Stimulated activated CD4-positive, alpha-beta T cell treated with anti-CD3 and anti-CD28 coated beads, Interleukin-1b, Interleukin-23, amount 100 ng/mL, for 24 hours (primary cell): Measurements from ENCODE around the gene SIRT7.

Experiments used
- DNase-seq, 4 experiments: peaks; one replicate each; pipeline ENCODE4 v3.0.0-alpha.2; 2020; ENCODE audit warnings: low read depth in 4 of 4, low spot score in 1 of 4

The SIRT7 gene, protein sequence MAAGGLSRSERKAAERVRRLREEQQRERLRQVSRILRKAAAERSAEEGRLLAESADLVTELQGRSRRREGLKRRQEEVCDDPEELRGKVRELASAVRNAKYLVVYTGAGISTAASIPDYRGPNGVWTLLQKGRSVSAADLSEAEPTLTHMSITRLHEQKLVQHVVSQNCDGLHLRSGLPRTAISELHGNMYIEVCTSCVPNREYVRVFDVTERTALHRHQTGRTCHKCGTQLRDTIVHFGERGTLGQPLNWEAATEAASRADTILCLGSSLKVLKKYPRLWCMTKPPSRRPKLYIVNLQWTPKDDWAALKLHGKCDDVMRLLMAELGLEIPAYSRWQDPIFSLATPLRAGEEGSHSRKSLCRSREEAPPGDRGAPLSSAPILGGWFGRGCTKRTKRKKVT

DNA sequence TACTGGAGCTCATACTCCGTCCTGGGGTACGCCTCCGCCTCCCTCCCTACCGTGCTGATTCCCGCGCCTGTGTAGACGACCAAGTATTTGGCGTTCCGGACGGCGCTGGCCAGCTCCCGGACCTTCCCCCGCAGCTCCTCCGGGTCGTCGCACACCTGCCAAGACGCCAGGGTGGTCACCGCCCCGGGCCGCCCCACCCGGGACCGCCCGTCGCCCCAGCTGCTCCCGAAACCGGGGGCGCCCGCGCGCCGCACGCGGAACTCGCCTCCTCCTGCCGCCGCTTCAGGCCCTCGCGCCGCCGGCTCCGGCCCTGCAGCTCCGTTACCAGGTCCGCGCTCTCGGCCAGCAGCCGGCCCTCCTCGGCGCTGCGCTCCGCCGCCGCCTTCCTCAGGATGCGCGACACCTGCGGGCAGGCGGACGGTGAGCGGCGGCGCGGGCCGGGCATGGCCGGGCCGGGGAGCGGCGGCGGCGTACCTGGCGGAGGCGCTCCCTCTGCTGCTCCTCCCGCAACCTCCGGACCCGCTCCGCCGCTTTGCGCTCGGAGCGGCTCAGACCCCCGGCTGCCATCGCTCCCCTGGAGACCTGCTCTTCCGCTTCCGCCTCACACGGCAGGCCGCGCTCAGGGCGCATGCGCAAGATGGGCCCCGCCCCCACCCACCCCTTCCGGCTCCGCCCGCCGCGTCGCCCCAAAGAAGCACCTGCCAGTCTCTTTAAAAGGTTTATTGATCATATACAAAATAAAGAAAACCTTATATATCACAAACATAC, at the start of gene SIRT7:
Gene SIRT7 (minus strand): TSS at position 612 of the 768 bp plus-strand sequence. CDS start 45 bp downstream, at position 567.
- DNase-seq: peak; percentile 57 to 74 (median 70)

DNA sequence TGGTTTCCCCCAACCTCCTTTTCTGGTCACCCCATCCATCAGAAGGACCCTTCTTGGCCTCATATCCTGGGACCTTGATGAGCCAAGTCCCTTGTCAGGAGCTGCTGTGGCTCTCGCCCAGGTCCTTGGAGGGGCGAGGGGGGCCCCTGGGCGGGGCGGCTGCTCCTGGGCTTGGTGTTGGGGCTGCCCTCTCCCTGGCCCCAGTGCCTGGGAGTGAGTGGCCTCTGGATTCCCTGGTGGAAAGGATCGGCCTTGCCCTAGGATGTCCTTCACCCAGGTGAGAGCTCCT, 49.2 kb upstream of the SIRT7 start:
- no peak for DNase-seq

DNA sequence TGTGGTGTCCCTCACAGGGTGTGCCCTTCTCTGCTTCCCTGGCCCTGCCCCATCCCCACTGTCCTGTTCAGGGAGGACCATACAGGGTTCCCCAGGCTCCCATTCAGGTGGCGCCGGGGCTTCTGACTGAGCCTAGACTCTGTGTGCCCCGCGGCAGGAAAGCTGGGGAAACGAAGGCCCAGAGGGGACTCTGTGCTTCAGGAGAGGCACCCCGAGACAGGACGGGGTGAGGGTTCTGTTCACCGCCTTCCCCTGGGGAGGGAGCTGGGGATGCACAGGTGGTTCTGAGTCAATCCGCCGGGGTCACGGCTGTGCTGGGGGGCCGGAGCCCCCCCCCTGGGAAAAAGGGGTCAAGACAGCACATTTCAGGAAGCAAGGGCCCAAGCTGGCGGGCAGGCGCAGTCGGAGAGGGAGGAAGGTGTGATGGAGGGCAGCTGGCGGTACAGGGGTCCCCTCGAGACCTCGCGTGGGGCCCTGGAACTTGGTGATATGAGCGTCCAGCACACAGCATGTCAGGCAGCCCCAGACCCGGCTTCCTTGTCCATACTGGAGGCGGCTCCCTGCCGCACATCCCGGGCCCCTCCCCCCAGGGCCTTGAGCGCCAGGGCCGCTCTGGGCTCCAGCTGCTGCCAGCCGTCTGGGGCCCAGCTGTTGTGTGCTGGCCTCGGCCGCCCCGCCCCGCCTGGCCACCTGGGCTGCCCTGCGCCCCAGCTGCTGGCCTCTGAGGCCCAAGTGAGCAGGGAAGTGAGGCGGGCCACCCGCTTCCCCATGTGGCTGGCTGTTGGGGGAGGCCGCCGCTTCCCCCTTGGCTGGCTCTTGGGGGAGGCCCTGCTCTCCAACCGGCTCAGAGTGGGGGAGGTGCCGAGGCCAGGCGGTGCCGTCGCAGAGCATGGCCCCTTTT, 48.6 kb upstream of the SIRT7 start:
- no peak for DNase-seq

DNA sequence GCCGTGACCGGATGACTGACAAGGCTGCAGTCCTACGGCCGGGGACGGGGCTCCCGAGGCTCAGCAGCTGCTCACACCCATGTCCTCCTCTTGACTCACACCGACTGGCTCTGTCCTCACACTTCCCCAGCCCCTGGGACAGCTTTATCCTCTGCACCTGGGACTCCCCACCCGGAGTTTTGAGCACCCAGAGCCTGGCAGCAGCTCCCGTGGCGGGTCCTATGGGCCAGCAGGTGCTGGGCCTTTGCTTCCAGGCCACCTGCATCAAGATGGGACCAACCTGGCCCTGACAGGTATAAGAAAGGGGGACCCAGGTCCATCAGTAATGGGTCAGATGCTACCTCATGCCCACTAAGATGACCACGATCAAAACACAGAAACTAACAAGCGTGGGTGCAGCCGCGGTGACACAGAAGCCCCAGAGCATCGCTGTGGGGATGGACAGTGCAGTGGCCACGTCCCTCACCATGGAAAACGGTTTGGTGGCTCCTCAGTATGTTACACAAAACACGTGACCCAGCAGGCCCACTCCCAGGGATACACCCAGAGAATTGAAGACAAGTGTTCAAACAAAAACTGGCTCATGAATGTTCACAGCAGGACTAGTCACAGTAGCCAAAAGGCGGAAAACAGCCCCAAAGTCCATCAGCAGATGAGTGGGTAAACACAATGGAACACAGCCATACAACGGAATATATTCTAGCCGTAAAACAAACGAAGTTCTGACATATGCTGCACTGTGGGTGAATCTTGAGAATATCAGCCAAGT, 46.3 kb upstream of the SIRT7 start:
- DNase-seq: no peak

DNA sequence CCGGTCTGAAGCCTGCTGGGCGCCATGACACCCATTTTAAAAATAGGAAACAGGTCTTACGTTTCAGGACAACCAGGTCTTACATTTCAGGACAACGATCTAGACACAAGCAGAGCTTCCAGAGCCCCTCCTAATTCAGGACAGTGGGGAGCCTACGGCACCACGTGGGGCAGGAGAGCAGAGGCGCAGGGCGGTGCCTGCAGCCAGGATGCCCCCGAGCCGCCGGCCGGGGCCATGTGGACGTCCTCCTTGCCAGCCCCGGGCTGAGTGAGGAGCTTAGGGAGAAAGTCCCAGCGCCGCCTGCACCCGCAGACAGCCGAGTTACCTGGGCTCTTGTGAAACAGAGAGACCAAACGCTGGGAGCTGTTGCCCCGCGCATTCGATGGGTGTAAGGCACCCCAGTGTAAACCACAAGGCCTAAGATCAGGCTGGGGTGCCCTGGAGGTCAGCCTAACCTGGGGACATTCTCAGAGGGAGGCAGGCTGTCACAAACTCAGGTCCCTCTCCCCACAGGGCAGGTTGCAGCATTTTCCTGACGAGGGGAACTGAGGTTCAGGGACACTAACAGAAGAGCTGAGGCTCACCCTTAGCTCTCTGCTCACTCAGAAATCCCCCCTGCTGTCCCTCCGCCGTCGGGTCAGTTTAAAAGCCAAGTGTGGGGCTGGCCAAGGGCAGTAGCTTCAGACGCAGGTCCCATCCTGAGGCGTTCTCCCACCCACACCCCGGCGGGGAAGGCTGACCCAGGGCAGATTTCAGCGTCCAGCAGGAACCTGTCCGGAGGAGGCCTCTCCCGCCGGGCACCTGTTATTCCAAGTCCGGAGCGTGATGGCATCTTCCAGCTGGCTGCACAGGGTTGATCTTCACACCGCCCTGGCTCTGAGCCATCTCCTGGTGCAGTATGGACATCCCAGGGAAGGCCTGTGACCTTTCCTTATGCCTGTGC, 44.8 kb upstream of the SIRT7 start:
- DNase-seq: no peak

DNA sequence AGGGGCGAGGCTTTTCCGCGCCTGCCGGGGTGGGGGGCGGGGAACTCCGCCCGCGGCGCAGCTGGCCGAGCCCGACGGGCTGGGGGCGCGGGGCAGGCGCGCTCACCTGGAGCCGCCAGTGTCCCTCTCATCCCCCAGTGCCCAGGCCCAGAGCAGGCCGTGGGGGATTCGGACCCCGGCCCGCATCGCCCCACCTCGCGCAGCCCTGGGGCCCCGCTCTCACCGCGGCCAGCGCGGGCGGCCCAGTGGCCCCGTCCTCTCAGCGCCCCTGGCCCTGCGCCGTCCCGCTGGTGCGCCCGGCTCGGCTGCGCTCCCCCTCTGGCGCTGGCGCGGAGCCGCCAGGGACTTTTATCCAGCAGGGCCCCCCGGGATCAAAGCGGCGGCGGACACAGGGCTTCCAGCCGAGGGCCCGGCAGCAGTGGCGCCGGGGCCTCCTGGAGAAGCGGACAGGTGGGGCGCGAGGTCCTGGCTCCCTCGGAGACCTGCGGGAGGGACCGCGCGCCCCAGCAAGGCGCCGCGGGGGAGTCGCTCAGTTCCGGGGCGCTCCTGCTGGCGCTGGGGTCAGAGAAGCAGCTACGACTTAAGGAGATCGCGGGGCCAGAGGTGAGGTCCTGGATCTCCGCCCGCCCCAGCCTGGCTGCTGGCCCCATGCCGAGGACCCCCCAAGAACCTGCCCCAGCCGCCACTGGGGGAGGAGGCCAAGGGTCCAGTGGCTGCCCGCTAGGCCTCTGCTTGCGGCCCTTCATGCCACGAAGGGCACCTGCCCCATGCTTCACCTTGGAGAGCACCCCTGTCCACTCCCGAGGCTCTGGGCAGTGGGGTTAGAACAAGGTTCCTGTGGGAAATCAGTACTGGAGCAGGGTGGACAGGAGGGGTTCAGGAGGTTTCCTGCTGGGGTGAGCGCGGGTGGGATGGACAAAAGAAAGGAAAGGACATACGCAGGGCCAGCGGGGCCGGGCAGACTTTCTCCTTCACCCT, 43.8 kb upstream of the SIRT7 start:
- DNase-seq: no peak

DNA sequence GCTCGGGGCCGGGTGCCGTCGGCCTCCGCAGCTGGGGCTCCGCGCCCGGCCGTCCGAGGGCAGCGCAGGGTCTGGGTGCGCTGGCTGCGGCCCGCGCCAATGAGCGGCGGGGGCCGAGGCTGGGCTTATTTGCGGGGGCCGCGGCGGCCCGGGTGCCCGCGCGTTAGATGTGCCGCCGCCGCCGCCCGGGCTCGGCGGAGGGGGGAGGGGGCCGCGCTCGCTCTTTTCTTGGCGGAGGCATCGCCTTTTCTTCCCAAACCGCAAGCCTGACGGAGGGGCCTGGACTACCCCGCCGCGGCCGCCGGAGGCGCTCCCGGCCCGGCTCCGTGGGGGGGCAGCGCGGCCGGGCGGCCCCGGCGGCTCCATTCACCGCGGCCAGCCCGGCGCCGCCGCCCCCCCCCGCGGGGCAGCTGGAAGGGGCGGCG, 43.1 kb upstream of the SIRT7 start, which contains the start of gene NOTUM:
Gene NOTUM (minus strand): TSS at position 101 of the 425 bp plus-strand sequence. CDS start 278 bp downstream, outside the sequence.
- no peak for DNase-seq

DNA sequence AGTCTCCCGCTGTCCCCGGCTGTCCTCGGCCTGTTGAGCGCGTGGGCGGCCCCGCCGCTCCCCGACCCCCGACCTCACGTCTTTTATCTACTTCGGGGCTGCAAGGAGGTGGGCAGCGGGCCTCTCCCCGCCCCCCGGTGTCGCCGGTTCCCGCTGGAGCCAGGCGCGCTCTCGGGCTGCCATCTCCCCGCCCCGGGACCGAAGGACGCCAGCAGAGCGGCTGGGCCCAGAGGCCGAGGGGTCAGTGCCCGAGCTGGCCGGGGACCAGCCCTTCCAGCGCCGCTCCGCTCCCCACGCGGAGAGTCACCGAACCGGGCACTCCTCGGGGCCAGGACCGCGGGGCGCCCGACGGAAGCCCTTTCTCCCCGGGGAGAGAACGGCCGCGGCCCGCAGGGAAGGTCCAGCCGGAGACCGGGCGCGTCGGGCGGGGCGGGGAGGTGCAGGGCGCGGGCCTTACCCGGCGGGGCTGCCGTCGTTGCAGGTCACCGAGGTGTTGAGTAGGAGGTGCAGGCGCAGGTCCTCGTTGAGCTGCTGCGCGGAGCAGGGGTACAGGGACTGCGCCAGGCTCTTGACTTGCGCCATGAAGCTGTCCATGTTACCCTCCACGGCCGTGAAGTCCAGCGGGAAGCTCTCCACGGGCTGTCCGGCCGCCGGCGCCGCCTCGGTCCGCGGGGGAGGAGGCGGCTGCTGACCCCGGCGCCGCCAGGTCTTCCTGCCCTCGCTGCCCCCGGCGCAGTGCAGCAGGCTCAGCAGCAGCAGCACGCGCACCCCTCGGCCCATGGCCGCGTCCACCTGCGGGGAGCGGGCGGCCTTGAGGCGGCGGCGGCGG, 42.4 kb upstream of the SIRT7 start:
- DNase-seq: no peak

DNA sequence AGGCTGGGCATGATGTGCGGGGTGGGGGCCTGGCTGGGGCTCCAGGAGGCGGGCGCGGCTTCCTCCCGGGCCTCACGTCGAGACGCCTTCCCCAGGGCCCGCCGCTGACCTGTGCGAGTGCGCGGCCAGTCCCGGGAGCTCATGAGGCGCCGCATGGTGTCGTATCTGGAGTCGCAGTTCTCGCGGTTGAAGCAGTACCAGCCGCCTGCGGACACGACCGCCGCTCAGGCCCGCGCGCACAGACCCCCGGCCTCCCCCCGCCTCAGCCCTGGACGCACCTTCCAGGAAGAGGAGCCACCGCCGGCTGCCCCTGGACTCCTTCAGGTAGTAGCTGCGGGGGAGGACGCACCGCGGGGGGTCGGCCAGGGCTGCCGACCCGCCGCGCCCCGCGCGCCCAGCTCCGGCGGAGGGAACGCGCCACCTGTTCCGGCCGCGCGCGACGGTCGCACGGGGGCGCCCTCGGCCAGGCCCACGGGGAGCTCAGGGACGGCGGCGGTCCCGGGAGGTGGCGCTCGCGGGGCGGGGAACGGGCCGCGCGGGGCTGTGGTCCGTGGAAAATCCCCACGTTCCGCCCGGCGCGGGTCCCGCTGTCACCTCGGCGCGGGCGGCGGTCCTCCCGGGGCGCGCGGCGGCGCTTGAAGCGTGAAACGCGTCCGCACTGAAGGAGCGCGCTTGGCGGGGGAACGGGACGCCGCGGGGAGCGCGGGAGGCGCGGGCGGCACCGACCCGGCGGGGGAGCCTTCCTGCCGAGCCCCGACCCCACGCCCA, 41.6 kb upstream of the SIRT7 start:
- DNase-seq: peak; percentile 49 to 69 (median 60)

DNA sequence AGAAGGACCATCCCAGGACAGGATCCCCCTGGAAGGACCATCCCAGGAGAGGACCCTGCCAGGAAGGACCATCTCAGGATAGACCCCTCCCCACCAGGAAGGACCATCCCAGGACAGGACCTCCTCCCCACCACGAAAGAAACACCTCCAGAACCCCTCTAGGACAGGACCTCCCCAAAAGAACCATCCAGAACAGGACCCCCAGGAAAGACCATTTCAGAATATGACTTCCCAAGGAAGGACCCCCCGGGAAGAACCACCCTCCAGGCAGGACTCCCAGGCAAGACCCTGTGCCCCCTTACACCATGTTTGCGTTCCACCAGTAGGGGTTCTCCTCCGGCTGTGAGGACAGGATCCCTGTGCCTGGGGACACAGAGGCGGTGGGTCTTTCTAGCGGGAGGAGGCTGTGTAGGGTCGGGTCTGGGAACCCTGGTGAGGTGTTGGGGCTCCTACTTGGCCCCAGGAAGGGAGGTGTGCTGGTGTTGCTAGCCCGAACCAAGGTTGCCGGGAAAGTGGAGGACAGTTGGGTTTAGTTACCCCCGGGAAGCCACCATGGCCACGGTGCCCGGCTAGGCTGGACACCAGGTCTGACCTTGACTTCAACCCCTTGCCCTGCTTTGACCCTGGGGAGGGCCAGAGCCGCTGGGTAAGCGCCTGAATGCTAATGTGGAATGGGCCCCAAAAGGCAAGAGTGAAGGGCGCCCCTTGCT, 40.8 kb upstream of the SIRT7 start:
- DNase-seq: no peak

DNA sequence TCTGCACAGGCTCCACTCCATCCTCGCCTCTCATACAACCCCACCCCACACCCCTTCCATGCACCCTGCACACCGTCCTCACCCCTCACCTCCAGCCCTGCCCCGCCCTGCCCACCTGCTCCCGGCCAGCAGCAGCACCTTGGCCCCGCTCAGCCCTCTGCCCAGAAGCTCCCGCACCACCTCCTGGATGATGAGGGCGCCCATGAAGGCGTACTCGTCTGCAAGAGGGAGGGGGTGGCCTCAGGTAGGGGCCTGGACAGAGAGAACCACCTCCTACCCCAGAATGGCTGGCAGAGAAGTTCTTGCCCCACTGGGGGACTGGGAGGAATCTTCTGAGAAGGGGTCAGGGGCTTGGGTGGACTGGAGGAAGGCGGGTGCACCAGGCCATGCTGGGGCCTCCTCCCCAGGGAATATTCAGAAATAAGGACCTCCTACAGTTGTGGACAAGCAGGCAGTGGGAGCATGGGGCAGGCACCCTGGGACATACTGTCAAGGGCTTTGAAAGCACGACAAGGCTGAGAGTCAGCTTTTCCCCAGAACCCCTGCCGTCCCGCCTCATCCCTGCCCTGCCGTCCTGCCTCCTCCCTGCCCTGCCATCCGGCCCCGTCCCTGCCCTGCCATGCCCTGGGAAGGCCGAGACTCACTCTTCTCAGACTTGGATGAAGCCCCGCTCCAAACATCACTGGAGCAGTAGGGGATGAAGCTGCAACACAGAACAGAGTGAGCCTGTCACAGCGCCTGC, 39.9 kb upstream of the SIRT7 start:
- no peak for DNase-seq

DNA sequence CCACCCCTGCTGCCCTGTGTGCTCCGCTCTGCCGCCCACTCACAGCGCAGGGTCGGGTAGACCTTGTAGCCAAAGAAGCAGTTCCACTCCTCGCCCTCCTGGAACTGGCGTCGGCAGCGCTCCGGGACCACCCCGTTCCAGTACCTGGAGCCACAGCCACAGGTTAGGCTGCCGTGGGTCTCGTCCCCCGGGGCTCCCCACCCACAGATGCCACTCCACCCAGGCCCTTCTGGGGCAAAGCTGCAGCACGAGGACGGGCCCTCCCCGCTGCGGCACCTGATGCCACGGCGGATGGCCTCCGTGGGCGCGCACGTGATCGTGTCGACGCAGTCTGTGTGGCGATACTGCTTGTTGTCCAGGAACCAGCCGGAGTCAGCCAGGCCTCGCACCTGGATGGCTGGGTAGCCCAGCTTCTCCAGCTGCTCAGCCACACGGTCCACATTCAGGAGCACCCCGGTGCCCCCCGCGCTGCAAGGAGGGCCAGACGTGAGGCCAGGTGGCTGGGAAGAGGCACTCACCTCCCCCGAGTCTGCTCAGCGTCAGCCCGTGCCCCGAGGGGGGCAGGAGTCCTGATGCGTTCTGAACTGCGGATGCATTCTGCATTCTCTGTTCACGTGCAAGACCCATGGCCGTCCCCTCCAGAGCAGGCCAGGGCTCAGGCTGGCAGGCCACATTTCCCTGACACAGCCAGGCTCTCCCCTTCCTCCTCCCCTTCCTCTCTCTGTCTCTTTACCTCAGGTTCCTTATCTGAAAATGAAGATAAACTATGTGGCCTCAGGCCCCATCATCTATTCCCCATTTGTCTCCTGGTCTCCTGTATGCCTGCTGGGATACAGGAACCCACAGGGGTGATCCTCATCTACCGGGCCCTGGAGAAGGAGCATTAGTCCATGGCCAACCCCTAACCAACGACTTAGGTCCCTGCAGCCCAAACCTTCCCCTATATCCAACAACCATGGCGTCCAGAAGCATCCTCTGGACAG, 38.9 kb upstream of the SIRT7 start:
- DNase-seq: no peak

DNA sequence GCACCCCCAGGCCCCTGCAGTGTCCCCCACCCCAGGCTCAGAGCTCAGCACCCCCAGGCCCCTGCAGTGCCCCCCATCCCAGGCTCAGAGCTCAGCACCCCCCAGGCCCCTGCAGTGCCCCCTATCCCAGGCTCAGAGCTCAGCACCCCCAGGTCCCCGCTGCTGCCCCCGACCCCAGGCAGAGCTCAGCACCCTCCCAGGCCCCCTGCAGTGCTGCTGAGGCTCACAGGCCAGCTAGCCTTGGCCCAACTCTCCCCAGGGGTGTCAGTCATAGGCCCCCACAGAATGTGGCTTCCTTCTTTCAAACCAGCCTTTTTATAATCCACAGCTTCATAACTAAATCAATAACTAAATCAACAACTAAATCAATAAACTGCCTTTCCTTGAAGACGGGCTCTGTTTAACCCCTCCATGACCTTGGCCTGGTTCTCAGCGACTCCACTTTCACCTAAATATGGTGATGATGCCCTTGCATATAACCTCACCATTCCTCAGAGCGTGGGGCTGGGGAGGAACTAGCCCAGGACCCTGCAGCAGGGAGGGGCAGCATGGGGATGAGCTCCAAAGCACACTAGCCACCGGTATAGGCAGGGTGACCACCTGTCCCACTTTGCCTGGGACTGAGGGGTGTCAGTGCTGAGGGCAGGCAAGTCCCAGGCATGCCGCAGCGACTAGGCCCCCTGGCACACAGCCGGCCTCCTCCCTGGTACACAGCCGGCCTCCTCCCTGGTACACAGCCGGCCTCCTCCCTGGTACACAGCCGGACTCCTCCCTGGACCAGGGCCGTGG, 38.0 kb upstream of the SIRT7 start:
- DNase-seq: no peak
